Measurements from ENCODE around the gene NUP62. TPM values are rescaled to one million over a fixed set of nuclear protein-coding genes. Genes with fewer than 3 reads are reported as not detected.

The NUP62 gene
- total RNA-seq, 1 experiment from 2014 or later, result 127 TPM

GRCh38 chr19:49936549-49936948, 7.2 kb upstream of the NUP62 start:
- H3K14ac ChIP-seq (ENCODE audit: insufficient read depth, low read length), result no peak overlapping the region
- no peak overlapping the region for H2BK15ac ChIP-seq (ENCODE audit: low read depth, low read length)
- no peak overlapping the region for H3T11ph ChIP-seq (ENCODE audit: low read length)
- WGBS (ENCODE audit: extremely low coverage, insufficient read length, low lambda C conversion rate), result no CpG with 5 or more reads among the region's 5 CpGs
- H3K23me2 ChIP-seq (ENCODE audit: insufficient read length, low read depth, low read length, poor library complexity, severe bottlenecking), result no peaks in the 10 kb centered on the region
- no peak overlapping the region for H2AFZ ChIP-seq (ENCODE audit: low read length)
- H3K4me1 Mint-ChIP-seq, result peaks cover 0 to 6% of the 10 kb centered on the region in 2 experiments; a peak in 2 of 4 replicates
- no peak overlapping the region for H3K9ac ChIP-seq (ENCODE audit: extremely low read depth, insufficient read length, low read length)
- H3K4ac ChIP-seq (ENCODE audit: low read depth, low read length), result no peak overlapping the region
- no peak overlapping the region for H2BK120ac ChIP-seq (ENCODE audit: low read depth, low read length, poor library complexity, severe bottlenecking)
- H3K4me1 ChIP-seq (ENCODE audit: insufficient read depth, low read length), result no peaks in the 10 kb centered on the region
- peaks cover 9 to 13% (median 9%) of the 10 kb centered on the region in 3 experiments for H3K36me3 Mint-ChIP-seq (ENCODE audit: insufficient read depth in 1 of 3, low read depth in 3 of 3)
- no peak overlapping the region for H3K27ac Mint-ChIP-seq
- no peaks in the 10 kb centered on the region for H3K79me2 ChIP-seq (ENCODE audit: insufficient read depth, low read length)
- H3K27me3 ChIP-seq (ENCODE audit: insufficient read depth, low read length), result no peaks in the 10 kb centered on the region
- H2AK5ac ChIP-seq (ENCODE audit: insufficient read length, low read length), result no peak overlapping the region
- no peaks in the 10 kb centered on the region for H3K9me3 Mint-ChIP-seq
- H3K56ac ChIP-seq (ENCODE audit: insufficient read length, low read depth, low read length), result no peak overlapping the region
- no peak overlapping the region for H4K5ac ChIP-seq (ENCODE audit: insufficient read length, low read depth, low read length)
- H3K4me2 ChIP-seq (ENCODE audit: insufficient read depth, insufficient read length, low read length), result no peak overlapping the region
- H3K9me3 ChIP-seq (ENCODE audit: control insufficient read depth, low read depth, low read length), result no peaks in the 10 kb centered on the region
- H3K4me3 Mint-ChIP-seq, result no peak overlapping the region
- peaks cover 10% of the 10 kb centered on the region for H3K27me3 Mint-ChIP-seq (ENCODE audit: low read depth)
- no peak for TF ChIP-seq CTCF (conservative IDR thresholded peaks at IDR 0.05)
- DNase-seq, result no peak
- no peak overlapping the region for H3K27ac ChIP-seq (ENCODE audit: insufficient read length, low read depth, low read length)
- no peak overlapping the region for H4K91ac ChIP-seq (ENCODE audit: insufficient read length, low read depth, low read length)
- no peak overlapping the region for H3K18ac ChIP-seq (ENCODE audit: insufficient read length, low read depth, low read length)
- H3K79me1 ChIP-seq (ENCODE audit: insufficient read depth, low read depth, low read length, poor library complexity, severe bottlenecking), result no peaks in the 10 kb centered on the region
- H2BK5ac ChIP-seq (ENCODE audit: insufficient read length, low read length), result no peak overlapping the region
- H4K8ac ChIP-seq (replicated peaks; ENCODE audit: insufficient read length, low read depth, low read length), result no peak overlapping the region
- no peak overlapping the region for H2BK12ac ChIP-seq (ENCODE audit: insufficient read length, low read depth, low read length)
- no peak overlapping the region for H3K23ac ChIP-seq (ENCODE audit: insufficient read length, low read depth, low read length)
- H4K20me1 ChIP-seq (ENCODE audit: control insufficient read depth, insufficient read depth, insufficient read length), result no peaks in the 10 kb centered on the region
- H2BK20ac ChIP-seq (ENCODE audit: low read depth, low read length, poor library complexity, severe bottlenecking), result no peak overlapping the region
